Kidney epithelial cell (primary cell): ENCODE measurements around the gene PPP3CB. TPM values are rescaled to one million over a fixed set of nuclear protein-coding genes. Genes with fewer than 3 reads are reported as not detected.

ENCODE experiments used
- DNase-seq: peaks from one replicate; pipeline ENCODE4 v3.0.0-alpha.2; 2010; ENCODE audit warnings: low read depth
- H3K27me3 ChIP-seq: 2 replicates; pipeline ENCODE4 v1.6.0; 2011; ENCODE audit warnings: low read length; ENCODE audit not compliant: control insufficient read depth, insufficient read depth
- H3K36me3 ChIP-seq: 2 replicates; pipeline ENCODE4 v1.5.1; 2011; ENCODE audit warnings: low read length; ENCODE audit not compliant: control insufficient read depth, insufficient read depth
- H3K4me3 ChIP-seq: 2 replicates; pipeline ENCODE4 v1.5.1; 2011; ENCODE audit warnings: low read depth, mild to moderate bottlenecking, control low read depth, low read length
- CTCF ChIP-seq: IDR thresholded peaks from 2 replicates; pipeline ENCODE4 v1.5.1; 2011; ENCODE audit warnings: mild to moderate bottlenecking, moderate library complexity, low read length, control low read depth, inconsistent platforms; ENCODE audit not compliant: insufficient read depth, poor library complexity, severe bottlenecking
- total RNA-seq: library from RNA; depleted of rRNA; stranded (reverse); fragments of >200 nt; gene quantifications from 2 replicates; pipeline ENCODE4 v1.2.3, GENCODE V29; 2015

The PPP3CB gene
- total RNA-seq, 1 donor from 2014 or later, result 21.9 TPM

GRCh38 chr10:73529089-73529832 is 33.4 kb upstream of the PPP3CB start:
- Histone ChIP-seq H3K4me3 (no peak overlapping the region), H3K36me3 (peaks cover 1% of the 10 kb centered on the region), H3K27me3 (no peaks in the 10 kb centered on the region)
- peak; percentile 73 for TF ChIP-seq CTCF
- peak; percentile 41 for DNase-seq

- Histone ChIP-seq H3K36me3 (peaks cover 2% of the 10 kb centered on the region), H3K4me3 (no peak overlapping the region), H3K27me3 (no peaks in the 10 kb centered on the region)
- DNase-seq, result no peak
- no peak for TF ChIP-seq CTCF
These were observed 26.4 kb upstream of the PPP3CB start for GRCh38 chr10:73522263-73522662.

GRCh38 chr10:73519336-73519735 is 23.5 kb upstream of the PPP3CB start:
- peaks cover 4% of the 10 kb centered on the region for H3K36me3 ChIP-seq
- DNase-seq, result no peak
- no peak overlapping the region for H3K4me3 ChIP-seq
- H3K27me3 ChIP-seq, result no peaks in the 10 kb centered on the region
- no peak for TF ChIP-seq CTCF

DNA sequence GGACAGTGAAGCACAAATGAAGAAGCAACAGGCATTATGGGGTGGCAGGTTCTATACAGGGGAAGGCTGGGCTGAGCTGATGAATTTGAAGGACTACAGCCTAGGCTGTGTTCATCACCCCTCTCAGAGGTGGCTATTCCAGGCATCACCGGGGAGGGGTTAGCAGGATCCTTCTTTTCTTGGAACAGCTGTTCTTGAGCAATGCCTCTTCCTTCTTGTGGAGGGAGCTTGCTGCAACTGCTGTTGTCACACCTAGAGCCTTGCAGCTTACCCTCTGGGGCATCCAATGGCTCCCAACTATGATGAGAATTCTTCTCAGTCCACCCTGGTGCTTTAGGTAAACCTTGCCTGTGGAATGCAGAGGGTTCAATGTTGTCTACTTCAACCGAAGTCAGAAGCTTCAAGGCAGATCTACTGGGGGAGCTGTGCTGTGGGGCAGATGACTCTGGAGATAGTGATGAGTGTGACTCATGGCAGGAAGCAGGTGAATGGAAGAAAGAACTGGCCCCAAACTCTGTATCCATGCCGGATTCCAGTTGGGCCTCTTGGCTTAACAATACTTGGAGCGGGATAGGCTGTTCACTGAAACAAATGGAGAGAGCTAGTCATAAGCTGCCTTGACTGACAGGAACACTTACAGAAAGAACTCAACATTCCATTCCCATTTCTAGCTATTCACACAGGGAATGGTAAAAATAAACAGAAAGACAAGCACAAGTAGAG is 21.5 kb upstream of the PPP3CB start:
- TF ChIP-seq CTCF, result no peak
- Histone ChIP-seq H3K27me3 (no peaks in the 10 kb centered on the region), H3K36me3 (peaks cover 4% of the 10 kb centered on the region), H3K4me3 (no peak overlapping the region)
- DNase-seq, result no peak

GRCh38 chr10:73512207-73512743 is 16.5 kb upstream of the PPP3CB start:
- no peak for DNase-seq
- Histone ChIP-seq H3K27me3 (no peaks in the 10 kb centered on the region), H3K36me3 (peaks cover 2% of the 10 kb centered on the region), H3K4me3 (no peak overlapping the region)
- no peak for TF ChIP-seq CTCF

DNA sequence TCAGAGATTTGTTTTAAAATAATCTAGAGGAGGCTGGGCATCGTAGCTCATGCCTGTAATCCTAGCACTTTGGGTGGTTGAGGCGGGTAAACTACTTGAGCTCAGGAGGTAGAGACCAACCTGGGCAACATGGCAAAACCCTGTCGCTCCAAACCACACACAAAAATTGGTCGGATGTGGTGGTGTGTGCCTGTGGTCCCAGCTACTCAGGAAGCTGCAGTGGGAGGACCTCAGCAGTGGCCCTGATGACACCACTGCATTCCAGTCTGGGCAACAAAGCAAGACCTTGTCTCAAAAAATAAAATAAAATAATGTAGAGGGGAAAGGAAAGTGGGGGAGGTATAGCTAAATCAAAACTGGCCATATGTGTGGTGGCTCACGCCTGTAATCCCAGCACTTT is 13.9 kb upstream of the PPP3CB start:
- Histone ChIP-seq H3K36me3 (no peaks in the 10 kb centered on the region), H3K4me3 (no peak overlapping the region), H3K27me3 (no peaks in the 10 kb centered on the region)
- no peak for TF ChIP-seq CTCF
- no peak for DNase-seq
